ENCODE measurements around the gene ZNF835.

DNA sequence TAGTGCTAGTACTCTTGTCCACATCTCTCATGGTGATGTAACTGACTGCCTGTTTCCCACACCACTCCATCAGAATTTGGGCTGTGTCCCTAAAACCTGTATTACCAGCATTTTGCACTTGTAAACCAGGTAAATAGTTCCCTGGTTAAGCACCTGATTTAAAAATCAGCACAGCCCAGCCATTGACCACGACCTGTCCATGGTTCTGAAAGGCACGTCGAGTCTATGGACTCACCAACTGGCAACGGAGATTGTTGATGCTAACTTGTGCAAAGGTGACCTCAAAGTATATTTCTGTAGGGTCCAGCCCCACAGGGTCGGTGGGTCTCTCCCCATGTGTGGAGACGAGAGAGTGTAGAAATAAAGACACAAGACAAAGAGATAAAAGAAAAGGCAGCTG, 46.7 kb upstream of the ZNF835 start:
- TF ChIP-seq CTCF (IDR thresholded peaks at IDR 0.05 in 8 of 11, conservative IDR thresholded peaks at IDR 0.05 in 3 of 11) = no peak
- no peak for TF ChIP-seq POLR2AphosphoS5 (IDR thresholded peaks at IDR 0.05)
